ENCODE measurements around the gene CORO2B.

DNA sequence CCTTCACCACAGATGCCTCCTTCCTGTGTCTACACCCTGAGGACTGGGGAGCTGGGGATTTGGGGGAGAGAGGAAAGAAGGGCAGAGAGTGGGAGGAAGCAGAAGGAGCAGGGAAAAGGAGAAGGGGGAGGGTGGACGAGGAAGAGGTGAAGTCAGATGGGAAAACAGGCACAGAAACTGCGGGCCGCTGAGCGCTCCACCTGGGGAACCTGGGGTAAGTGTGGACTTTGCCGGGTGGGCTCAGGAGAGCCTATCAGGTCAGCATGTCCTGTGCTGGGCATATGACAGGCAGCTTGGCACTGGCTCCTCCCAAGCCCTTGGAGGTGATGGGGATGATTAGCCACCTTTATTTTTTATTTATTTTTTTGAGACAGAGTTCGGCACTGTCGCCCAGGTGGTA is 62.6 kb downstream of the CORO2B start:
- TF ChIP-seq CTCF (IDR thresholded peaks at IDR 0.05): no peak
- TF ChIP-seq EZH2 (IDR thresholded peaks at IDR 0.05): no peak
- no peak for TF ChIP-seq EZH2phosphoT487 (IDR thresholded peaks at IDR 0.05)

All from neural progenitor cell (in vitro differentiated cells).